Thyroid gland (tissue), 4 donors: ENCODE data around the gene PKP4. TPM values are rescaled to one million over a fixed set of nuclear protein-coding genes. Genes with fewer than 3 reads are reported as not detected.

Experiments
- DNase-seq, 2 donors: peaks; one replicate each; pipeline ENCODE4 v3.0.0-alpha.2; 2019
- H3K27ac ChIP-seq, 3 donors: fragments of 200-600 bp; sonication (generic); 1 replicate in 2 of 3; 2 replicates in 1 of 3; pipeline ENCODE4 v1.5.1; 2016 to 2019; ENCODE audit warnings: mild to moderate bottlenecking in 1 of 3, moderate library complexity in 1 of 3
- H3K27me3 ChIP-seq: fragments of 200-600 bp; sonication (generic); one replicate; pipeline ENCODE4 v1.5.1; 2019
- H3K36me3 ChIP-seq, 2 donors: fragments of 200-600 bp; sonication (generic); one replicate each; pipeline ENCODE4 v1.5.1; 2016 to 2019
- H3K4me1 ChIP-seq, 2 donors: fragments of 200-600 bp; sonication (generic); one replicate each; pipeline ENCODE4 v1.5.1; 2017 to 2019
- H3K4me3 ChIP-seq, 3 donors: fragments of 200-600 bp; sonication (generic); replicated peaks in 1 of 3; 1 replicate in 2 of 3; 2 replicates in 1 of 3; pipeline ENCODE4 v1.5.1; 2016; ENCODE audit warnings: mild to moderate bottlenecking in 1 of 3
- H3K9me3 ChIP-seq: fragments of 200-600 bp; sonication (generic); one replicate; pipeline ENCODE4 v1.5.1; 2017
- CTCF ChIP-seq, 6 experiments: fragments of 200-600 bp in 3 of 6; fragments of 450-650 bp in 3 of 6; sonication (generic) in 3 of 6; IDR thresholded peaks; one replicate each; pipeline ENCODE4 v1.5.1; 2016 to 2019; ENCODE audit warnings: antibody characterized with exemption in 6 of 6, mild to moderate bottlenecking in 2 of 6, inconsistent platforms in 1 of 6, moderate library complexity in 1 of 6
- POLR2A ChIP-seq, 2 donors: fragments of 450-650 bp; IDR thresholded peaks; one replicate each; pipeline ENCODE4 v1.6.1; 2017; ENCODE audit warnings: antibody characterized with exemption in 2 of 2, mild to moderate bottlenecking in 2 of 2, moderate library complexity in 1 of 2
- WGBS, 2 donors: methylation state at CpG; one replicate each; pipeline ENCODE4 v1.1.5; 2017; 5-methylcytosine and 5-hydroxymethylcytosine counted together
- intact Hi-C: fragments of 100-400 bp; cut with DNase I; formaldehyde crosslinking; loops from one replicate; pipeline ENCODE4 v1.15.1; 2023
- total RNA-seq, 4 donors: library from RNA; depleted of rRNA; stranded (reverse); fragments of >200 nt; gene quantifications; one replicate each; pipeline ENCODE4 v1.2.3, GENCODE V29; 2016

The PKP4 gene
- total RNA-seq, 4 donors from 2014 or later, result 117 to 155 (median 136) TPM

GRCh38 chr2:158603986-158604385 lies 147.2 kb downstream of the PKP4 start:
- TF ChIP-seq CTCF (IDR thresholded peaks at IDR 0.05) (no peak), POLR2A (IDR thresholded peaks at IDR 0.05) (no peak)
- no peak for DNase-seq
- WGBS, 2 donors, result 96% methylated on average over 6 of the region's 6 CpGs
- no peaks in the 10 kb centered on the region for H3K9me3 ChIP-seq
- no peak overlapping the region for H3K27ac ChIP-seq
- H3K4me3 ChIP-seq, result no peak overlapping the region
- H3K4me1 ChIP-seq, result peaks cover 0 to 8% of the 10 kb centered on the region in 2 donors
- intact Hi-C loops, result no loop called here
- no peaks in the 10 kb centered on the region for H3K36me3 ChIP-seq
- no peaks in the 10 kb centered on the region for H3K27me3 ChIP-seq

- TF ChIP-seq CTCF (IDR thresholded peaks at IDR 0.05), result no peak
- TF ChIP-seq POLR2A (IDR thresholded peaks at IDR 0.05), result no peak
- no peaks in the 10 kb centered on the region for H3K36me3 ChIP-seq
- intact Hi-C loops, result no loop called here
- no peak overlapping the region for H3K4me3 ChIP-seq
- no peaks in the 10 kb centered on the region for H3K9me3 ChIP-seq
- no peak overlapping the region for H3K27ac ChIP-seq
- WGBS, 2 donors, result 82 to 84% methylated on average over 4 of the region's 4 CpGs
- H3K4me1 ChIP-seq, result no peaks in the 10 kb centered on the region
- H3K27me3 ChIP-seq, result no peaks in the 10 kb centered on the region
- DNase-seq, result no peak
These were observed 153.3 kb downstream of the PKP4 start for GRCh38 chr2:158610059-158610458.

GRCh38 chr2:158616480-158617000 lies 159.8 kb downstream of the PKP4 start:
- TF ChIP-seq POLR2A (IDR thresholded peaks at IDR 0.05), result no peak
- no peak for TF ChIP-seq CTCF (IDR thresholded peaks at IDR 0.05)
- peaks cover 0 to 7% of the 10 kb centered on the region in 2 donors for H3K36me3 ChIP-seq
- DNase-seq, result no peak
- H3K27me3 ChIP-seq, result no peaks in the 10 kb centered on the region
- no peak overlapping the region for H3K4me3 ChIP-seq
- 93 to 94% methylated on average over 3 of the region's 3 CpGs for WGBS, 2 donors
- no peak overlapping the region for H3K27ac ChIP-seq
- no peaks in the 10 kb centered on the region for H3K9me3 ChIP-seq
- intact Hi-C loops, result no loop called here
- no peaks in the 10 kb centered on the region for H3K4me1 ChIP-seq

GRCh38 chr2:158618891-158619490 lies 162.2 kb downstream of the PKP4 start:
- WGBS, 2 donors, result 90 to 92% methylated on average over 4 of the region's 4 CpGs
- H3K27ac ChIP-seq, result no peak overlapping the region
- TF ChIP-seq POLR2A (IDR thresholded peaks at IDR 0.05) (no peak), CTCF (IDR thresholded peaks at IDR 0.05) (no peak)
- intact Hi-C loops, result no loop called here
- no peak for DNase-seq
- peaks cover 7 to 8% of the 10 kb centered on the region in 2 donors for H3K36me3 ChIP-seq
- H3K9me3 ChIP-seq, result no peaks in the 10 kb centered on the region
- no peaks in the 10 kb centered on the region for H3K4me1 ChIP-seq
- no peaks in the 10 kb centered on the region for H3K27me3 ChIP-seq
- H3K4me3 ChIP-seq, result no peak overlapping the region

GRCh38 chr2:158619496-158619895 lies 162.7 kb downstream of the PKP4 start:
- Histone ChIP-seq H3K36me3 (peaks cover 7 to 11% of the 10 kb centered on the region in 2 donors), H3K4me3 (no peak overlapping the region), H3K27me3 (no peaks in the 10 kb centered on the region), H3K9me3 (no peaks in the 10 kb centered on the region), H3K4me1 (no peaks in the 10 kb centered on the region), H3K27ac (no peak overlapping the region)
- intact Hi-C loops, result no loop called here
- TF ChIP-seq CTCF (IDR thresholded peaks at IDR 0.05) (no peak), POLR2A (IDR thresholded peaks at IDR 0.05) (no peak)
- no peak for DNase-seq
- WGBS, 2 donors, result 88% methylated on average over 2 of the region's 2 CpGs
